ENCODE results near the gene DPEP2. TPM values are rescaled to one million over a fixed set of nuclear protein-coding genes. Genes with fewer than 3 reads are reported as not detected.
"Not testable (repeated sequence)": the region's sequence is repeated elsewhere in the genome, so short reads cannot be mapped to it uniquely, and the experiment has no call there.

The DPEP2 gene
- polyA plus RNA-seq, 3 donors = 117 to 235 (median 124) TPM

DNA sequence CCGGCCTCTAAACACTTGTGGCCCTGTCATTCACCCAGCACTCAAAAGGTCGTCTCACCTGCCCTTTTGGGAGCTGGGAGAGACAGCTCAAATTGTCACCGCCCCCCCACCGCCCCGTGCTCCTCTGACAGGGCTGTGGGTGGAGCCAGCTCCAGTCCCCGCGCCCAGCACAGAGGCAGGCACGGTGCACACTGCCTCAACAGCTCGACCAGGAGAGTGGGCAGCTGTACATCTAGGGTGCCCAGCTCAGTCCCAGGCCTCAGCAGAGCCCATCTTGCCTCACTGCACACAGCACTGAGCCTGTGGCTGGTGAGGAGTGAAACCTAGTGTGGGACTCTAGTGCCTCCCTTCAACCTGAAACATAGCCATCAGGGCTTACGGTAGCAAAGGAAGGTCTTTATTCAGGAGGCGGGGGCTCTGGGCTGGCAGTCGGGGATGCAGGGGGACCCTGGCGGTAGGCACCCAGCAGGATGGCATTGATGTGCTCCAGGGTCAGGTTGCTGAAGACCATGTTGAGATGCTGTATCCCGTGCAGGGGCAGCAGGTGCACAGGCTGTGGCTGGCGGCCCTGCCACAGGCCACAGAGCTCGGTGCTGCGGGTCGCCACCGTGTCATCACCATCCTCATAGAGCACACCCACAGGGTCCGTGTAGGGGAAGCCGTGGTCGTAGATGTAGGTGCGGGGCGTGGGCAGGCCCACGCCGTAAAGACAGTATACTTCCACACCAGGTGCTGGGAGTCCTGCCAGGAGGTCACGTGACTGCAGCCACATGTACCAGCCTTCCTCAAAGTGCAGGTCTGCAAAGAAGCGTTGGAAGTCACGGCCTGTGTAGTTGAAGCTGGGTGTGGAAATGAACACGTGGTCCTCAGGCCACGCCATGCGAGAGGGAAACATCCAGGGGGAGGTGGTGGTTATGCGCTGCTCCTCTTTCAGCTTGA lies 59.5 kb downstream of the DPEP2 start:
- no peak overlapping the region for H3K27ac ChIP-seq (ENCODE audit: low read depth in 1 of 2, low read length in 2 of 2)
- Mint-ChIP-seq H3K27ac (peak overlapping the region in 2 of 7 donors; percentile 32 to 69), H3K9me3 (peaks cover 0 to 1% (median 0%) of the 10 kb centered on the region in 7 donors), H3K27me3 (ENCODE audit: low read depth in 3 of 3) (peaks cover 0 to 4% (median 2%) of the 10 kb centered on the region in 3 donors), H3K4me3 (peak overlapping the region; percentile 27 to 48), H3K36me3 (peaks cover 21 to 47% of the 10 kb centered on the region in 2 donors), H3K4me1 (peaks cover 29% of the 10 kb centered on the region)
- intact Hi-C loops (cut with micrococcal nuclease) = loop anchor here (5.0 to 10.0 kb wide), 5 partner anchors 47 to 132 kb away; partner anchors contain the start of genes EDC4 (in 1 of the 2), PSKH1 (in 1 of the 2), RANBP10 (in 1 of the 2) and TSNAXIP1 (in 1 of the 2)
- TF ChIP-seq, protein P1, sequence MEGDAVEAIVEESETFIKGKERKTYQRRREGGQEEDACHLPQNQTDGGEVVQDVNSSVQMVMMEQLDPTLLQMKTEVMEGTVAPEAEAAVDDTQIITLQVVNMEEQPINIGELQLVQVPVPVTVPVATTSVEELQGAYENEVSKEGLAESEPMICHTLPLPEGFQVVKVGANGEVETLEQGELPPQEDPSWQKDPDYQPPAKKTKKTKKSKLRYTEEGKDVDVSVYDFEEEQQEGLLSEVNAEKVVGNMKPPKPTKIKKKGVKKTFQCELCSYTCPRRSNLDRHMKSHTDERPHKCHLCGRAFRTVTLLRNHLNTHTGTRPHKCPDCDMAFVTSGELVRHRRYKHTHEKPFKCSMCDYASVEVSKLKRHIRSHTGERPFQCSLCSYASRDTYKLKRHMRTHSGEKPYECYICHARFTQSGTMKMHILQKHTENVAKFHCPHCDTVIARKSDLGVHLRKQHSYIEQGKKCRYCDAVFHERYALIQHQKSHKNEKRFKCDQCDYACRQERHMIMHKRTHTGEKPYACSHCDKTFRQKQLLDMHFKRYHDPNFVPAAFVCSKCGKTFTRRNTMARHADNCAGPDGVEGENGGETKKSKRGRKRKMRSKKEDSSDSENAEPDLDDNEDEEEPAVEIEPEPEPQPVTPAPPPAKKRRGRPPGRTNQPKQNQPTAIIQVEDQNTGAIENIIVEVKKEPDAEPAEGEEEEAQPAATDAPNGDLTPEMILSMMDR (IDR thresholded peaks at IDR 0.05) = no peak
- no peaks in the 10 kb centered on the region for H3K27me3 ChIP-seq (ENCODE audit: control insufficient read depth in 2 of 2, insufficient read depth in 2 of 2, low read length in 2 of 2)
- peaks cover 29 to 33% of the 10 kb centered on the region in 2 donors for H3K4me1 ChIP-seq (ENCODE audit: control insufficient read depth in 1 of 2, insufficient read depth in 2 of 2, low read length in 2 of 2)
- H3K36me3 ChIP-seq (replicated peaks in 1 of 2; ENCODE audit: control insufficient read depth in 1 of 2, insufficient read depth in 2 of 2, low read length in 2 of 2) = peaks cover 29 to 30% of the 10 kb centered on the region in 2 donors
- no peak overlapping the region for H2AFZ ChIP-seq (ENCODE audit: insufficient read depth, low read depth, low read length, poor library complexity, severe bottlenecking)
- no peaks in the 10 kb centered on the region for H3K9me3 ChIP-seq (replicated peaks in 1 of 2; ENCODE audit: control insufficient read depth in 1 of 2, insufficient read depth in 1 of 2, low read length in 2 of 2)
- H3K79me2 ChIP-seq (ENCODE audit: insufficient read depth, low read length) = peaks cover 21% of the 10 kb centered on the region
- H3K4me3 ChIP-seq (replicated peaks in 1 of 3; ENCODE audit: low read depth in 2 of 3, low read length in 3 of 3) = no peak overlapping the region
- H4K20me1 ChIP-seq (ENCODE audit: insufficient read depth, low read length) = peaks cover 22% of the 10 kb centered on the region
- 82% methylated on average over 17 of the region's 33 CpGs for WGBS (ENCODE audit: insufficient coverage)
- H3K9ac ChIP-seq (ENCODE audit: insufficient read depth, low read length, poor library complexity, severe bottlenecking) = no peak overlapping the region
- H3K4me2 ChIP-seq (replicated peaks; ENCODE audit: extremely low read depth, low read length, poor library complexity, severe bottlenecking) = no peak overlapping the region
- DNase-seq = peak in 1 of 3 donors; percentile 26

DNA sequence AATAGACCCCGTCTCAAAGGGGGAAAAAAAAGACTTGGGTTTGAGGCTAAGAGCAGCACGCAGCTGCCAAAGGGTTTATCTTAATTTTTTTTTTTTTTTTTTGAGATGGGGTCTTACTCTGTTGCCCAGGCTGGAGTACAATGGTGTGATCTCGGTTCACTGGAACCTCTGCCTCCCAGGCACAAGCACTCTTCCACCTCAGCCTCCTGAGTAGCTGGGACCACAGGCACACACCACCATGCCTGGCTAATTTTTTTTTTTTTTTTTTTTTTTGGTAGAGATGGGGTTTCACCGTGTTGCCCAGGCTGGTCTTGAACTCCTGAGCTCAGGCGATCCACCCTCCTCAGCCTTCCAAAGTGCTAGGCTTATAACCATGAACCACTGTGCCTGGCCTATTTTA lies 61.6 kb downstream of the DPEP2 start:
- not testable (repeated sequence) for H3K9me3 ChIP-seq (replicated peaks in 1 of 2; ENCODE audit: control insufficient read depth in 1 of 2, insufficient read depth in 1 of 2, low read length in 2 of 2); H3K9me3 Mint-ChIP-seq; H3K4me3 Mint-ChIP-seq; H3K9ac ChIP-seq (ENCODE audit: insufficient read depth, low read length, poor library complexity, severe bottlenecking); H3K27me3 ChIP-seq (ENCODE audit: control insufficient read depth in 2 of 2, insufficient read depth in 2 of 2, low read length in 2 of 2); DNase-seq; H3K27me3 Mint-ChIP-seq (ENCODE audit: low read depth in 3 of 3); H2AFZ ChIP-seq (ENCODE audit: insufficient read depth, low read depth, low read length, poor library complexity, severe bottlenecking)
- Mint-ChIP-seq H3K27ac (peak overlapping the region in 6 of 7 donors; percentile 41 to 96 (median 87)), H3K36me3 (peaks cover 26 to 47% of the 10 kb centered on the region in 2 donors), H3K4me1 (peaks cover 36% of the 10 kb centered on the region)
- peaks cover 29 to 40% of the 10 kb centered on the region in 2 donors for H3K4me1 ChIP-seq (ENCODE audit: control insufficient read depth in 1 of 2, insufficient read depth in 2 of 2, low read length in 2 of 2)
- peak overlapping the region; percentile 75 for H3K4me2 ChIP-seq (replicated peaks; ENCODE audit: extremely low read depth, low read length, poor library complexity, severe bottlenecking)
- H3K27ac ChIP-seq (ENCODE audit: low read depth in 1 of 2, low read length in 2 of 2) = peak overlapping the region; percentile 89 to 93
- H3K4me3 ChIP-seq (replicated peaks in 1 of 3; ENCODE audit: low read depth in 2 of 3, low read length in 3 of 3) = peak overlapping the region in 1 of 3 experiments; percentile 90
- peaks cover 40% of the 10 kb centered on the region for H4K20me1 ChIP-seq (ENCODE audit: insufficient read depth, low read length)
- WGBS (ENCODE audit: insufficient coverage) = no CpG with 5 or more reads among the region's 5 CpGs
- H3K79me2 ChIP-seq (ENCODE audit: insufficient read depth, low read length) = peaks cover 30% of the 10 kb centered on the region
- H3K36me3 ChIP-seq (replicated peaks in 1 of 2; ENCODE audit: control insufficient read depth in 1 of 2, insufficient read depth in 2 of 2, low read length in 2 of 2) = peaks cover 30 to 31% of the 10 kb centered on the region in 2 donors
- intact Hi-C loops (cut with micrococcal nuclease) = loop anchor here (5.0 to 10.0 kb wide), 5 partner anchors 45 to 130 kb away; partner anchors contain the start of genes EDC4 (in 1 of the 2), PSKH1 (in 1 of the 2), RANBP10 (in 1 of the 2) and TSNAXIP1 (in 1 of the 2)

Small RNA genes within 50 kb of the gene (small RNA-seq; reads per million reads assigned to genes)
- gene RNU6-359P (ENCODE audit: insufficient read length, low read depth) = not detected

Other genes starting within 250 kb of the DPEP2 start
- gene RANBP10, start 192.9 kb downstream of the DPEP2 start, polyA plus RNA-seq = 10 to 100 TPM in 1 of 3 donors, 1 to 10 TPM in 2; 6.4 to 16.7 (median 6.6) TPM
- gene TSNAXIP1, start 192.6 kb downstream of the DPEP2 start, polyA plus RNA-seq = under 1 TPM in 1 of 3 donors, not detected in 2; 0.23 TPM
- gene THAP11, start 157.2 kb downstream of the DPEP2 start, polyA plus RNA-seq = 10 to 100 TPM; 17.6 to 84.2 (median 52.5) TPM
- gene NUTF2, start 152.6 kb downstream of the DPEP2 start, polyA plus RNA-seq = 100 to 1,000 TPM in 1 of 3 donors, 10 to 100 TPM in 2; 64.2 to 104 (median 90.3) TPM
- 100 to 1,000 TPM in 1 of 3 donors, 10 to 100 TPM in 1, 1 to 10 TPM in 1; 8.3 to 120 (median 12.4) TPM for gene CENPT, start 151.8 kb downstream of the DPEP2 start, polyA plus RNA-seq
- gene EDC4, start 126.4 kb downstream of the DPEP2 start, polyA plus RNA-seq = 10 to 100 TPM; 13.7 to 84.9 (median 18.2) TPM
- 1 to 10 TPM in 1 of 3 donors, under 1 TPM in 1, not detected in 1; 0.50 to 3.6 TPM for gene NRN1L, start 114.6 kb downstream of the DPEP2 start, polyA plus RNA-seq
- 10 to 100 TPM; 11.0 to 19.7 (median 16.8) TPM for gene PSKH1, start 106.2 kb downstream of the DPEP2 start, polyA plus RNA-seq
- 10 to 100 TPM in 1 of 3 donors, 1 to 10 TPM in 1, under 1 TPM in 1; 0.69 to 17.4 (median 1.6) TPM for gene CTRL, start 67.6 kb downstream of the DPEP2 start, polyA plus RNA-seq
- 100 to 1,000 TPM; 158 to 798 (median 609) TPM for gene PSMB10, start 62.6 kb downstream of the DPEP2 start, polyA plus RNA-seq
- 10 to 100 TPM in 1 of 3 donors, under 1 TPM in 1, not detected in 1; 0.17 to 16.2 TPM for gene LCAT, start 55.4 kb downstream of the DPEP2 start, polyA plus RNA-seq
- gene SLC12A4, start 30.8 kb downstream of the DPEP2 start, polyA plus RNA-seq = 10 to 100 TPM in 1 of 3 donors, 1 to 10 TPM in 2; 7.3 to 57.2 (median 7.7) TPM
- 1 to 10 TPM in 1 of 3 donors, under 1 TPM in 2; 0.20 to 1.8 (median 0.25) TPM for gene DPEP3, start 19.0 kb downstream of the DPEP2 start, polyA plus RNA-seq
- gene DPEP2NB, start 16.4 kb upstream of the DPEP2 start, polyA plus RNA-seq = not detected
- 10 to 100 TPM; 14.7 to 42.9 (median 27.7) TPM for gene DDX28, start 23.7 kb upstream of the DPEP2 start, polyA plus RNA-seq
- gene DUS2, start 23.8 kb upstream of the DPEP2 start, polyA plus RNA-seq = 10 to 100 TPM; 18.4 to 40.7 (median 33.2) TPM
- 10 to 100 TPM; 14.3 to 21.8 (median 15.8) TPM for gene NFATC3, start 85.9 kb upstream of the DPEP2 start, polyA plus RNA-seq
- not detected for gene ESRP2, start 236.6 kb upstream of the DPEP2 start, polyA plus RNA-seq
- 10 to 100 TPM; 27.8 to 34.8 (median 29.5) TPM for gene PLA2G15, start 245.9 kb upstream of the DPEP2 start, polyA plus RNA-seq